GM23338 (cell line): ENCODE measurements around the gene SELENOW. TPM values are rescaled to one million over a fixed set of nuclear protein-coding genes. Genes with fewer than 3 reads are reported as not detected.
A peak's percentile ranks its signal among the peaks of the same experiment; 100 is the strongest.

ENCODE experiments used
- ATAC-seq: fragments of 200-7000 bp; cut with Tn5 transposase; 3 replicates; pipeline ENCODE4 v1.9.1; 2020
- DNase-seq: peaks from one replicate; pipeline ENCODE4 v3.0.0-alpha.2; 2015; ENCODE audit warnings: low spot score
- H2AFZ ChIP-seq: fragments of 200-600 bp; sonication (generic); 2 replicates; pipeline ENCODE4 v1.8.0; 2016; ENCODE audit warnings: antibody characterized with exemption, mild to moderate bottlenecking, moderate library complexity
- H3F3A ChIP-seq: fragments of 200-600 bp; sonication (generic); replicated peaks from 2 replicates; pipeline ENCODE4 v1.8.0; 2017; ENCODE audit warnings: antibody characterized with exemption, mixed run types, low read depth
- H3K27ac ChIP-seq: fragments of 200-600 bp; sonication (generic); 2 replicates; pipeline ENCODE4 v1.6.1; 2016; ENCODE audit warnings: low read depth
- H3K27me3 ChIP-seq: fragments of 200-600 bp; sonication (generic); 2 replicates; pipeline ENCODE4 v1.8.0; 2016; ENCODE audit warnings: mild to moderate bottlenecking, mixed run types, moderate library complexity; ENCODE audit not compliant: insufficient read depth
- H3K36me3 ChIP-seq: fragments of 200-600 bp; sonication (generic); 2 replicates; pipeline ENCODE4 v1.8.0; 2016; ENCODE audit warnings: mild to moderate bottlenecking; ENCODE audit not compliant: insufficient read depth
- H3K4me1 ChIP-seq: fragments of 200-600 bp; sonication (generic); 2 replicates; pipeline ENCODE4 v1.8.0; 2016; ENCODE audit warnings: mild to moderate bottlenecking, moderate library complexity; ENCODE audit not compliant: insufficient read depth
- H3K4me2 ChIP-seq: fragments of 200-600 bp; sonication (generic); 2 replicates; pipeline ENCODE4 v1.7.1; 2017; ENCODE audit warnings: mixed run types
- H3K4me3 ChIP-seq: fragments of 200-600 bp; sonication (generic); 2 replicates; pipeline ENCODE4 v1.6.1; 2016; ENCODE audit warnings: mixed run types
- H3K79me2 ChIP-seq: fragments of 200-600 bp; sonication (generic); replicated peaks from 2 replicates; pipeline ENCODE4 v1.8.0; 2017; ENCODE audit warnings: mild to moderate bottlenecking; ENCODE audit not compliant: insufficient read depth
- H3K9me2 ChIP-seq: fragments of 200-600 bp; sonication (generic); 2 replicates; pipeline ENCODE4 v1.8.0; 2017; ENCODE audit not compliant: insufficient read depth
- H4K20me1 ChIP-seq: fragments of 200-600 bp; sonication (generic); replicated peaks from 2 replicates; pipeline ENCODE4 v1.8.0; 2017; ENCODE audit warnings: mild to moderate bottlenecking; ENCODE audit not compliant: insufficient read depth
- H3K27ac Mint-ChIP-seq: 2 replicates; pipeline ENCODE4 v1.8.0; 2020; ENCODE audit warnings: inconsistent platforms, mild to moderate bottlenecking, moderate library complexity, mixed read lengths
- H3K27me3 Mint-ChIP-seq: 3 replicates; pipeline ENCODE4 v1.8.0; 2022; ENCODE audit warnings: low read depth, mild to moderate bottlenecking, moderate library complexity, mixed read lengths, inconsistent platforms; ENCODE audit not compliant: insufficient read depth, poor library complexity
- H3K36me3 Mint-ChIP-seq: 3 replicates; pipeline ENCODE4 v1.8.0; 2021; ENCODE audit warnings: low read depth, mild to moderate bottlenecking, inconsistent platforms, moderate library complexity, mixed read lengths
- H3K4me1 Mint-ChIP-seq: 3 replicates; pipeline ENCODE4 v1.8.0; 2020; ENCODE audit warnings: mild to moderate bottlenecking, inconsistent platforms, mixed read lengths
- H3K4me3 Mint-ChIP-seq: 3 replicates; pipeline ENCODE4 v1.8.0; 2021; ENCODE audit warnings: moderate library complexity, mild to moderate bottlenecking, inconsistent platforms, mixed read lengths
- H3K9me3 Mint-ChIP-seq: 3 replicates; pipeline ENCODE4 v1.8.0; 2020; ENCODE audit warnings: moderate library complexity, mild to moderate bottlenecking, inconsistent platforms, mixed read lengths
- CREB1 ChIP-seq: fragments of 250-450 bp; sonication (Bioruptor Pico); IDR thresholded peaks from 2 replicates; pipeline ENCODE4 v1.5.0; 2020; ENCODE audit warnings: low read depth, mild to moderate bottlenecking, moderate library complexity
- CTCF ChIP-seq, 2 experiments: fragments of 200-600 bp in 1 of 2; sonication (generic) in 1 of 2; conservative IDR thresholded peaks; 2 replicates each; pipeline versions ENCODE4 v1.5.1 to v1.6.1; 2016 to 2017; ENCODE audit warnings: antibody characterized with exemption in 2 of 2, low read depth in 2 of 2, mild to moderate bottlenecking in 2 of 2, moderate library complexity in 1 of 2
- ETS1 ChIP-seq: IDR thresholded peaks from 2 replicates; pipeline ENCODE4 v1.6.1; 2016; ENCODE audit warnings: antibody characterized with exemption
- EZH2 ChIP-seq: fragments of 200-600 bp; sonication (generic); IDR thresholded peaks from one replicate; pipeline ENCODE4 v1.8.0; 2017; ENCODE audit warnings: antibody characterized with exemption, mild to moderate bottlenecking, low read depth; ENCODE audit not compliant: unreplicated experiment
- EZH2phosphoT487 ChIP-seq: fragments of 200-600 bp; sonication (generic); IDR thresholded peaks from one replicate; pipeline ENCODE4 v1.8.1; 2018; ENCODE audit warnings: antibody characterized with exemption; ENCODE audit not compliant: unreplicated experiment
- JUNB ChIP-seq: IDR thresholded peaks from one replicate; pipeline ENCODE4 v1.6.1; 2016; ENCODE audit warnings: antibody characterized with exemption; ENCODE audit not compliant: unreplicated experiment
- NANOG ChIP-seq: IDR thresholded peaks from 2 replicates; pipeline ENCODE4 v1.6.1; 2016; ENCODE audit warnings: antibody characterized with exemption, borderline replicate concordance
- POLR2AphosphoS5 ChIP-seq: IDR thresholded peaks from 2 replicates; pipeline ENCODE4 v1.6.1; 2016; ENCODE audit warnings: antibody characterized with exemption, low read depth
- REST ChIP-seq: IDR thresholded peaks from one replicate; pipeline ENCODE4 v1.6.1; 2018; ENCODE audit warnings: antibody characterized with exemption; ENCODE audit not compliant: unreplicated experiment
- STAT1 ChIP-seq: IDR thresholded peaks from one replicate; pipeline ENCODE4 v1.6.1; 2016; ENCODE audit warnings: antibody characterized with exemption; ENCODE audit not compliant: unreplicated experiment
- ZNF114 ChIP-seq: fragments of 250-450 bp; sonication (Bioruptor Pico); IDR thresholded peaks from 2 replicates; pipeline ENCODE4 v1.5.0; 2020; ENCODE audit warnings: mild to moderate bottlenecking, moderate library complexity
- ZNF331 ChIP-seq: fragments of 250-450 bp; sonication (Bioruptor Pico); IDR thresholded peaks from 2 replicates; pipeline ENCODE4 v1.5.0; 2020; ENCODE audit warnings: low read depth, mild to moderate bottlenecking, moderate library complexity
- ZNF462 ChIP-seq: fragments of 250-450 bp; sonication (Bioruptor Pico); IDR thresholded peaks from 2 replicates; pipeline ENCODE4 v1.5.0; 2020; ENCODE audit warnings: mild to moderate bottlenecking, moderate library complexity
- polyA plus RNA-seq: library from polyadenylated mRNA; unstranded; fragments of >200 nt; fragmentation: Nextera tagmentation; extraction: Ambion mirVana; gene quantifications from 2 replicates; pipeline ENCODE4 v1.2.1, GENCODE V29; 2016
- total RNA-seq: library from RNA; depleted of rRNA; stranded (reverse); fragments of >200 nt; shearing (Covaris generic); gene quantifications from 2 replicates; pipeline ENCODE4 v1.2.3, GENCODE V29; 2014

The SELENOW gene
- total and polyA plus RNA-seq, 2 experiments from 2014 or later: 558 to 811 TPM

- Mint-ChIP-seq H3K4me3 (peak overlapping the region; percentile 90), H3K9me3 (no peaks in the 10 kb centered on the region), H3K27ac (peak overlapping the region; percentile 89), H3K27me3 (peaks cover 23% of the 10 kb centered on the region), H3K4me1 (peaks cover 15% of the 10 kb centered on the region), H3K36me3 (peaks cover 58% of the 10 kb centered on the region)
- ATAC-seq (no peak), DNase-seq (no peak)
- no peak for TF ChIP-seq JUNB
- TF ChIP-seq EZH2phosphoT487: no peak
- TF ChIP-seq ZNF331: no peak
- no peak for TF ChIP-seq POLR2AphosphoS5
- no peak for TF ChIP-seq NANOG
- no peak for TF ChIP-seq ETS1
- TF ChIP-seq REST: no peak
- TF ChIP-seq STAT1: no peak
- no peak for TF ChIP-seq CTCF (conservative IDR thresholded peaks at IDR 0.05; ENCODE audit: low read depth in 2 of 2)
- TF ChIP-seq ZNF462: no peak
- TF ChIP-seq ZNF114 (CRISPR knock-in tag): no peak
- no peak for TF ChIP-seq EZH2
- no peak for TF ChIP-seq CREB1
- Histone ChIP-seq H4K20me1 (peaks cover 14% of the 10 kb centered on the region), H3K27ac (0 out of 2 replicates have a peak overlapping the region, but pooled peaks have one; percentile 19), H3F3A (peaks cover 29% of the 10 kb centered on the region; the same call in 1 of the 2 replicates), H3K27me3 (no peaks in the 10 kb centered on the region), H3K9me2 (no peaks in the 10 kb centered on the region), H3K79me2 (peaks cover 33% of the 10 kb centered on the region), H3K4me1 (peaks cover 7% of the 10 kb centered on the region; the same call in 1 of the 2 replicates), H3K4me2 (peak overlapping the region; percentile 97), H2AFZ (no peak overlapping the region), H3K36me3 (peaks cover 16% of the 10 kb centered on the region; the same call in 1 of the 2 replicates), H3K4me3 (peak overlapping the region; percentile 98)
Measured at GRCh38 chr19:47780215-47780551, 1.7 kb downstream of the SELENOW start.
